H1 (cell line): Measurements from ENCODE around the gene DAO. TPM values are rescaled to one million over a fixed set of nuclear protein-coding genes. Genes with fewer than 3 reads are reported as not detected.

ENCODE experiments used
- CTCF ChIA-PET: fragments of 300-600 bp; sonication (Branson Sonifier 250); formaldehyde crosslinking; loops from one replicate; lab custom pipeline; 2021; ENCODE audit not compliant: partially characterized antibody; lab: Charles Lee
- POLR2A ChIA-PET: fragments of 300-600 bp; sonication (Branson Sonifier 250); formaldehyde crosslinking; loops from one replicate; lab custom pipeline; 2021; ENCODE audit warnings: inconsistent platforms; ENCODE audit not compliant: partially characterized antibody; lab: Charles Lee
- DNase-seq, 2 experiments: peaks; one replicate each; pipeline versions ENCODE4 v3.0.0 to v3.0.0-alpha.2; 2010 to 2022; ENCODE audit warnings: low spot score in 2 of 2, low read depth in 1 of 2, mixed read lengths in 1 of 2
- FAIRE-seq: peaks from 2 replicates; lab custom pipeline; 2011; peaks lifted over from hg19 to GRCh38; lab: Jason Lieb, UNC
- H2AFZ ChIP-seq: 2 replicates; pipeline ENCODE4 v1.8.1; 2012; ENCODE audit warnings: low read length, inconsistent platforms
- H2AK5ac ChIP-seq: 2 replicates; pipeline ENCODE4 v1.6.1; 2013; ENCODE audit warnings: low read depth, low read length
- H2BK120ac ChIP-seq: replicated peaks from 2 replicates; pipeline ENCODE3; 2013; ENCODE audit warnings: low read depth, low read length, inconsistent platforms
- H2BK12ac ChIP-seq: 2 replicates; pipeline ENCODE4 v1.6.1; 2013; ENCODE audit warnings: low read depth, low read length
- H2BK15ac ChIP-seq: 2 replicates; pipeline ENCODE4 v1.6.1; 2013; ENCODE audit warnings: low read length
- H2BK20ac ChIP-seq: 2 replicates; pipeline ENCODE4 v1.6.1; 2013; ENCODE audit warnings: low read length
- H2BK5ac ChIP-seq: 2 replicates; pipeline ENCODE4 v1.6.1; 2013; ENCODE audit warnings: low read depth, low read length
- H3K14ac ChIP-seq: 2 replicates; pipeline ENCODE4 v1.6.1; 2013; ENCODE audit warnings: inconsistent platforms; ENCODE audit not compliant: insufficient read length
- H3K18ac ChIP-seq: 2 replicates; pipeline ENCODE4 v1.6.1; 2013; ENCODE audit warnings: low read length; ENCODE audit errors: extremely low read depth
- H3K23ac ChIP-seq: 2 replicates; pipeline ENCODE4 v1.6.1; 2013; ENCODE audit warnings: inconsistent platforms; ENCODE audit not compliant: insufficient read length
- H3K23me2 ChIP-seq: 2 replicates; pipeline ENCODE4 v1.6.1; 2013; ENCODE audit warnings: low read depth, low read length
- H3K27ac ChIP-seq: 2 replicates; pipeline ENCODE4 v1.6.1; 2011; ENCODE audit warnings: low read depth, low read length, inconsistent platforms
- H3K27me3 ChIP-seq, 4 experiments: replicated peaks in 1 of 4; 1 replicate in 1 of 4; 2 replicates in 3 of 4; pipeline versions ENCODE4 v1.6.1 to v1.8.1; 2011 to 2013; ENCODE audit warnings: low read length in 3 of 4, mild to moderate bottlenecking in 3 of 4, inconsistent platforms in 2 of 4, mixed read lengths in 2 of 4, moderate library complexity in 1 of 4; ENCODE audit not compliant: control insufficient read depth in 3 of 4, insufficient read depth in 3 of 4; ENCODE audit errors: extremely low read depth in 1 of 4
- H3K36me3 ChIP-seq, 4 experiments: 2 replicates each; pipeline versions ENCODE4 v1.6.1 to v1.8.1; 2011 to 2013; ENCODE audit warnings: mild to moderate bottlenecking in 4 of 4, low read length in 3 of 4, moderate library complexity in 2 of 4, control low read depth in 1 of 4, inconsistent platforms in 1 of 4; ENCODE audit not compliant: insufficient read depth in 4 of 4, control insufficient read depth in 2 of 4
- H3K4ac ChIP-seq: replicated peaks from 2 replicates; pipeline ENCODE3; 2013; ENCODE audit warnings: low read length, low read depth, mixed read lengths, inconsistent platforms; ENCODE audit not compliant: insufficient read length
- H3K4me1 ChIP-seq, 4 experiments: replicated peaks in 1 of 4; 1 replicate in 1 of 4; 2 replicates in 3 of 4; pipeline versions ENCODE4 v1.6.1 to v1.8.1; 2011 to 2013; ENCODE audit warnings: low read length in 3 of 4, inconsistent platforms in 2 of 4, mixed read lengths in 1 of 4; ENCODE audit not compliant: insufficient read depth in 4 of 4, control insufficient read depth in 3 of 4
- H3K4me2 ChIP-seq, 2 experiments: 2 replicates each; pipeline versions ENCODE4 v1.6.1 to v1.8.1; 2011 to 2013; ENCODE audit warnings: low read depth in 2 of 2, low read length in 2 of 2, control low read depth in 1 of 2, inconsistent platforms in 1 of 2, mild to moderate bottlenecking in 1 of 2; ENCODE audit not compliant: insufficient read depth in 1 of 2
- H3K4me3 ChIP-seq, 4 experiments: fragments of 200-600, 300-600 bp in 1 of 4; sonication (generic), shearing (Covaris generic), sonication (Bioruptor Twin) in 1 of 4; 2 replicates each; pipeline versions ENCODE4 v1.5.1 to v1.8.1; 2011 to 2016; ENCODE audit warnings: low read length in 4 of 4, low read depth in 3 of 4, control low read depth in 2 of 4, inconsistent platforms in 2 of 4, mild to moderate bottlenecking in 2 of 4, mixed read lengths in 1 of 4, moderate library complexity in 1 of 4; ENCODE audit not compliant: insufficient read depth in 2 of 4; ENCODE audit errors: extremely low read depth in 1 of 4
- H3K56ac ChIP-seq: replicated peaks from 2 replicates; pipeline ENCODE3; 2013; ENCODE audit warnings: low read depth, mild to moderate bottlenecking, mixed read lengths, low read length, inconsistent platforms; ENCODE audit not compliant: insufficient read length
- H3K79me1 ChIP-seq: 2 replicates; pipeline ENCODE4 v1.6.1; 2013; ENCODE audit warnings: low read depth, low read length, control low read depth
- H3K79me2 ChIP-seq, 2 experiments: 2 replicates each; pipeline versions ENCODE4 v1.6.1 to v1.8.1; 2012 to 2013; ENCODE audit warnings: low read length in 2 of 2, mild to moderate bottlenecking in 2 of 2, inconsistent platforms in 1 of 2; ENCODE audit not compliant: insufficient read depth in 2 of 2, control insufficient read depth in 1 of 2
- H3K9ac ChIP-seq, 4 experiments: replicated peaks in 1 of 4; 1 replicate in 1 of 4; 2 replicates in 3 of 4; pipeline versions ENCODE4 v1.6.1 to v1.8.1; 2011 to 2013; ENCODE audit warnings: low read depth in 3 of 4, low read length in 3 of 4, control low read depth in 2 of 4, mild to moderate bottlenecking in 2 of 4, moderate library complexity in 2 of 4, inconsistent platforms in 1 of 4; ENCODE audit errors: extremely low read depth in 1 of 4
- H3K9me3 ChIP-seq, 2 experiments: 2 replicates each; pipeline versions ENCODE4 v1.6.1 to v1.8.1; 2012 to 2013; ENCODE audit warnings: mild to moderate bottlenecking in 2 of 2, moderate library complexity in 2 of 2, control low read depth in 1 of 2, inconsistent platforms in 1 of 2, low read depth in 1 of 2, low read length in 1 of 2, mixed read lengths in 1 of 2; ENCODE audit not compliant: insufficient read depth in 2 of 2
- H4K20me1 ChIP-seq, 2 experiments: replicated peaks in 1 of 2; 2 replicates each; pipeline versions ENCODE3 to v1.8.1; 2011 to 2013; ENCODE audit warnings: inconsistent platforms in 2 of 2, low read length in 2 of 2, mild to moderate bottlenecking in 1 of 2; ENCODE audit not compliant: insufficient read depth in 2 of 2, control insufficient read depth in 1 of 2
- H4K5ac ChIP-seq: 2 replicates; pipeline ENCODE4 v1.6.1; 2013; ENCODE audit warnings: low read length, low read depth, mixed read lengths, inconsistent platforms; ENCODE audit not compliant: insufficient read length
- H4K8ac ChIP-seq: 2 replicates; pipeline ENCODE4 v1.8.0; 2013; ENCODE audit warnings: mild to moderate bottlenecking, moderate library complexity, low read length, inconsistent platforms; ENCODE audit not compliant: insufficient read depth; ENCODE audit errors: extremely low read depth
- H4K91ac ChIP-seq: replicated peaks from 2 replicates; pipeline ENCODE3; 2013; ENCODE audit warnings: low read length, mixed read lengths, inconsistent platforms; ENCODE audit not compliant: insufficient read length
- ATF3 ChIP-seq: IDR thresholded peaks from 2 replicates; pipeline ENCODE4 v1.6.1; 2011; ENCODE audit warnings: low read depth, mild to moderate bottlenecking, low read length; ENCODE audit not compliant: insufficient read depth
- BRCA1 ChIP-seq: IDR thresholded peaks from 2 replicates; pipeline ENCODE4 v1.6.1; 2012; ENCODE audit warnings: low read depth, low read length, improper control_type of control experiment
- FOSL1 ChIP-seq: IDR thresholded peaks from 2 replicates; pipeline ENCODE4 v1.6.1; 2011; ENCODE audit warnings: mild to moderate bottlenecking, low read depth, low read length, moderate library complexity; ENCODE audit not compliant: insufficient read depth
- WGBS, 2 experiments: shearing (Covaris generic) in 1 of 2; methylation state at CpG; one replicate each; pipeline versions ENCODE4 v1.1.6 to v1.1.7; 2013 to 2015; ENCODE audit warnings: low lambda C conversion rate in 2 of 2, mixed read lengths in 2 of 2, inconsistent platforms in 1 of 2, low coverage in 1 of 2, missing lambda C conversion rate in 1 of 2; ENCODE audit not compliant: insufficient replicate concordance in 2 of 2, insufficient coverage in 1 of 2, insufficient read length in 1 of 2; ENCODE audit errors: extremely low coverage in 1 of 2, missing lambda C conversion rate in 1 of 2; 5-methylcytosine and 5-hydroxymethylcytosine counted together
- polyA plus RNA-seq, 7 experiments: library from polyadenylated mRNA; depleted of rRNA in 3 of 7; stranded (reverse) in 5 of 7; unstranded in 2 of 7; fragments of >200 nt in 5 of 7; fragments of 200-250 nt in 2 of 7; gene quantifications; 1 replicate in 5 of 7; 2 replicates in 1 of 7; 4 replicates in 1 of 7; pipeline versions ENCODE4 v1.2.1 to v1.2.3, GENCODE V29; 2011 to 2013; ENCODE audit warnings: missing spikeins in 2 of 7, mixed read lengths in 2 of 7
- total RNA-seq: library from RNA; stranded (reverse); fragmentation: NEBNext Ultra II Directional; extraction: Animal tissue kit (Norgen Biotek cat#: 25700); gene quantifications from 2 replicates; pipeline ENCODE4 v1.2.1, GENCODE V29; 2021

DAO gene
- total and polyA plus RNA-seq, 2 of the 8 experiments (the other 6 are each of a cell fraction or from before 2014, with no cell fraction given) = not detected

GRCh38 chr12:108938247-108938924 is 58.5 kb downstream of the DAO start:
- DNase-seq (no peak), FAIRE-seq (no peak)
- Histone ChIP-seq H3K4ac (no peak overlapping the region), H4K8ac (no peak overlapping the region), H3K56ac (no peak overlapping the region), H3K23me2 (no peaks in the 10 kb centered on the region), H2BK120ac (no peak overlapping the region), H2BK15ac (no peak overlapping the region), H3K23ac (no peak overlapping the region), H3K27ac (no peak overlapping the region), H4K91ac (no peak overlapping the region), H2AK5ac (no peak overlapping the region), H2AFZ (no peak overlapping the region), H2BK5ac (no peak overlapping the region), H3K4me1 (no peaks in the 10 kb centered on the region; a peak in 1 of 7 replicates), H3K36me3 (no peaks in the 10 kb centered on the region), H3K9ac (no peak overlapping the region), H3K14ac (no peak overlapping the region), H3K27me3 (no peaks in the 10 kb centered on the region), H3K4me2 (no peak overlapping the region), H2BK12ac (no peak overlapping the region)
- POLR2A ChIA-PET = no interaction called here
- CTCF ChIA-PET = interaction anchor here (1.0 kb wide), 1 partner anchor 53 kb away, joined by 3 read pairs; no protein-coding TSS in a partner anchor
- 82% methylated on average over 13 of the region's 13 CpGs; no CpG with 5 or more reads in 1 of the 2 experiments for WGBS, 2 experiments
- no peak for TF ChIP-seq BRCA1
- no peak for TF ChIP-seq ATF3
- TF ChIP-seq FOSL1 = no peak
- TF ChIP-seq, all 59 proteins: peak for 0
- no peak overlapping the region for H3K18ac ChIP-seq
- no peak overlapping the region for H2BK20ac ChIP-seq
- H3K79me1 ChIP-seq = no peaks in the 10 kb centered on the region
- H3K4me3 ChIP-seq = no peak overlapping the region
- no peak overlapping the region for H4K5ac ChIP-seq
- H4K20me1 ChIP-seq = no peaks in the 10 kb centered on the region
- no peaks in the 10 kb centered on the region; a peak in 1 of 4 replicates for H3K9me3 ChIP-seq
- H3K79me2 ChIP-seq = no peaks in the 10 kb centered on the region
